Measurements from ENCODE around the gene CXCL16.

CXCL16 gene

DNA sequence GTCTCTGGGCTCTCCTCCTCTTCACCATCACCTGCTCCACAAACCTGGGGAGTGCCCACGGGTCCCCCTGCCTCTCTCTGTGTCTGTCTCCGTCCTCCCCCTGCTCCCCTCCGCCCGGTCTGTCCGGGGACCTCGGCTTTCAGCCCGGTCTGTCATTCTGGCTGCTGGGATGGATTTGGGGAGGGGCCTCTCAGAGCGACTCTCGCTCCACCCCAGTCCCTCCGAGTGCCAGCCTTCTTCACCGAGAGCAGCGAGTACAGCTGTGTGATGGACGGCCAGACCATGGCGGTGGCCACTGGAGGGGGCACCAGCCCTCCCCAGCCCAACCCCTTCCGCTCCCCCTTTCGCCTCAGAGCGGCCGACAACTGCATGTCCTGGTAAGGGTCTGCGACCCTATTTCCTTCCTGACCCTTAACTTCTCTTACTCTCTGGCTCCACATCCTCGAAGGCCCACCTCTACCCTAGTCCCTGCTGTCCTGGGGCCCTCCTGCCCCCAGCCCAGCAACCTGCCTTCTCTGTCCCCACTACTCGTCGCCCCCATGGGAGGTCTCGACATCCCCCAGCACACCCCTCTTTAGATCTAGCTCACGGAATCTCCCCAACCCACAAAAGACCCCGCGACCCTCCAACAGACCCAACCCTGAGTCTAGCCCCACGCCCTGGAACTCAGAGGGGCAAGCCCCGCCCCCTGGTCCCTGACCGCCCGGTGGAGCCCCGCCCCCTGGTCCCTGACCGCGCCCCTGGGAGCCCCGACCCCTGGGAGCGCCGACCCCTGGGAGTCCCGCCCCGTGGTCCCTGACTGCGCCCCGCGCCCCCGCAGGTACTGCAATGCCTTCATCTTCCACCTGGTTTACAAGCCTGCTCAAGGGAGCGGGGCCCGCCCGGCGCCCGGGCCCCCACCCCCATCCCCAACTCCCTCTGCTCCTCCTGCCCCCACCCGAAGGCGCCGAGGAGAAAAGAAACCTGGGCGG, 5.6 kb upstream of the CXCL16 start (continued):
- TF ChIP-seq RARB (CRISPR knock-in tag; IDR thresholded peaks at IDR 0.05) (no peak), TOX (CRISPR knock-in tag; IDR thresholded peaks at IDR 0.05; ENCODE audit: borderline replicate concordance) (no peak), OSR1 (CRISPR knock-in tag; IDR thresholded peaks at IDR 0.05) (no peak), ZNF70 (CRISPR knock-in tag; IDR thresholded peaks at IDR 0.05) (no peak), ZNF8 (CRISPR knock-in tag; IDR thresholded peaks at IDR 0.05) (no peak)
- TF ChIP-seq, protein P1, sequence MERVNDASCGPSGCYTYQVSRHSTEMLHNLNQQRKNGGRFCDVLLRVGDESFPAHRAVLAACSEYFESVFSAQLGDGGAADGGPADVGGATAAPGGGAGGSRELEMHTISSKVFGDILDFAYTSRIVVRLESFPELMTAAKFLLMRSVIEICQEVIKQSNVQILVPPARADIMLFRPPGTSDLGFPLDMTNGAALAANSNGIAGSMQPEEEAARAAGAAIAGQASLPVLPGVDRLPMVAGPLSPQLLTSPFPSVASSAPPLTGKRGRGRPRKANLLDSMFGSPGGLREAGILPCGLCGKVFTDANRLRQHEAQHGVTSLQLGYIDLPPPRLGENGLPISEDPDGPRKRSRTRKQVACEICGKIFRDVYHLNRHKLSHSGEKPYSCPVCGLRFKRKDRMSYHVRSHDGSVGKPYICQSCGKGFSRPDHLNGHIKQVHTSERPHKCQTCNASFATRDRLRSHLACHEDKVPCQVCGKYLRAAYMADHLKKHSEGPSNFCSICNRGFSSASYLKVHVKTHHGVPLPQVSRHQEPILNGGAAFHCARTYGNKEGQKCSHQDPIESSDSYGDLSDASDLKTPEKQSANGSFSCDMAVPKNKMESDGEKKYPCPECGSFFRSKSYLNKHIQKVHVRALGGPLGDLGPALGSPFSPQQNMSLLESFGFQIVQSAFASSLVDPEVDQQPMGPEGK (CRISPR knock-in tag; IDR thresholded peaks at IDR 0.05; ENCODE audit: borderline replicate concordance), result no peak

DNA sequence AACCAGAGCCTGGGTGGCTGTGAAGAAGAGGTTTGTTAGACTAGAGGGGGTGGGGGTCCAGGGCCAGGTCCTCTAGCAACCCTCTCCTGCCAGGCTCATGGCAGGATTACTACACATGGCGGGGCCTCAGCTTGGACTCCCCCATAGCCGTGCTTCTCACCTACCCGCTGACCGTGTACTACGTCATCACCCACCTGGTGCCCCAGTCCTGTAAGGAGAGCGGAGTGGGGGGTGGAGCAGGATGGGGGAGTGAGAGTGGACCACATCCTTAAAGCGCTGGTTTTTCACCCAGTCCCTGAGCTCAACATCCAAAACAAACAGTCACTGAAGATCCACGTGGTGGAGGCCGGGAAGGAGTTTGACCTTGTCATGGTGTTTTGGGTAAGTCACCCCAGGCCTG, 4.2 kb upstream of the CXCL16 start:
- ATAC-seq, result no peak
- TF ChIP-seq, protein P2, sequence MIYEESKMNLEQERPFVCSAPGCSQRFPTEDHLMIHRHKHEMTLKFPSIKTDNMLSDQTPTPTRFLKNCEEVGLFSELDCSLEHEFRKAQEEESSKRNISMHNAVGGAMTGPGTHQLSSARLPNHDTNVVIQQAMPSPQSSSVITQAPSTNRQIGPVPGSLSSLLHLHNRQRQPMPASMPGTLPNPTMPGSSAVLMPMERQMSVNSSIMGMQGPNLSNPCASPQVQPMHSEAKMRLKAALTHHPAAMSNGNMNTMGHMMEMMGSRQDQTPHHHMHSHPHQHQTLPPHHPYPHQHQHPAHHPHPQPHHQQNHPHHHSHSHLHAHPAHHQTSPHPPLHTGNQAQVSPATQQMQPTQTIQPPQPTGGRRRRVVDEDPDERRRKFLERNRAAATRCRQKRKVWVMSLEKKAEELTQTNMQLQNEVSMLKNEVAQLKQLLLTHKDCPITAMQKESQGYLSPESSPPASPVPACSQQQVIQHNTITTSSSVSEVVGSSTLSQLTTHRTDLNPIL (CRISPR knock-in tag; IDR thresholded peaks at IDR 0.05; ENCODE audit: low read depth), result no peak
- TF ChIP-seq SNAI2 (CRISPR knock-in tag; IDR thresholded peaks at IDR 0.05), result no peak
- TF ChIP-seq ISL1 (CRISPR knock-in tag; IDR thresholded peaks at IDR 0.05), result no peak
- no peak for TF ChIP-seq OSR1 (CRISPR knock-in tag; IDR thresholded peaks at IDR 0.05)
- TF ChIP-seq, protein P1 (CRISPR knock-in tag; IDR thresholded peaks at IDR 0.05; ENCODE audit: borderline replicate concordance), result no peak

DNA sequence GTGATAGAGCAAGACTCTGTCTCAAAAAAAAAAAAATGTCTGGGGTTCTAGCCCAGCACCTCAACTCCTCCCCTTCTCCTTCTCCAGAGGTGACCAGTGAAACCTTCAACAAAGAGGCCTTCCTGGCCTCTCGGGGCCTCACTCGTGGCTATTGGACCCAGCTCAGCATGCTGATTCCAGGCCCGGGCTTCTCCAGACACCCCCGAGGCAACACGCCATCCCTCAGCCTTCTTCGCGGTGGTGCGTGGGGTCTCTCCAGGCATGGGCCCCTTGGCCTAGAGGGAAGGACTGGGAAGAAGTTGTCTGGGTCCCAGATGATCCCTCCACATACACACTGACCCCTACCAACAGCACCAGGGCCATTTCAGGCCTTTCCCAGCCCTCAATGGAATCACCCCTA, 3.5 kb upstream of the CXCL16 start:
- TF ChIP-seq ESRRG (CRISPR knock-in tag; IDR thresholded peaks at IDR 0.05), result no peak
- TF ChIP-seq ZFP30 (CRISPR knock-in tag; IDR thresholded peaks at IDR 0.05), result no peak
- no peak for TF ChIP-seq ISL1 (CRISPR knock-in tag; IDR thresholded peaks at IDR 0.05)
- TF ChIP-seq RARB (CRISPR knock-in tag; IDR thresholded peaks at IDR 0.05), result no peak
- TF ChIP-seq ZFP3 (CRISPR knock-in tag; IDR thresholded peaks at IDR 0.05), result no peak
- TF ChIP-seq ARNTL (CRISPR knock-in tag; IDR thresholded peaks at IDR 0.05; ENCODE audit: borderline replicate concordance, low read depth), result no peak
- ATAC-seq, result no peak

DNA sequence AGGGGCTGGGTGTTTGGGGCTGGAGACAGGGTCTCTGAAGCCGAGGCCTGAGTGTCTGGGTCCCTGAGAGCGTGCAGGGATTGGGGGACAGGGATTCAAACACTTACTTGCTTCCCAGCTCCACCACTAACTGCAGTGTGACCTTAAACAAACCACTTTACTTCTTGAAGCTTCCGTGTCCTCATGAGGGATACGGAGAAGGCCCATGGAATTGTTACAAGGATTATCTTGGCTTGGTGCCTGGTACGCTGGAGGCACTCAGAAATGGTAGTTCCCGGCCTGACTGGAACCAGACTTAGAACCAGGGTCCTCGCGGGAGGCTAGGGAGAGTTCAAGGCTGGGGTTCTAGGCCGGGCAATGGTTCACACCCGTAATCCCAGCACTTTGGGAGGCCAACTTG, 2.9 kb upstream of the CXCL16 start:
- ATAC-seq, result no peak
- no peak for TF ChIP-seq ZNF8 (CRISPR knock-in tag; IDR thresholded peaks at IDR 0.05)
- TF ChIP-seq, protein P1 (CRISPR knock-in tag; IDR thresholded peaks at IDR 0.05; ENCODE audit: borderline replicate concordance), result no peak
- no peak for TF ChIP-seq GLIS3 (CRISPR knock-in tag; IDR thresholded peaks at IDR 0.05)
- TF ChIP-seq, protein P3, sequence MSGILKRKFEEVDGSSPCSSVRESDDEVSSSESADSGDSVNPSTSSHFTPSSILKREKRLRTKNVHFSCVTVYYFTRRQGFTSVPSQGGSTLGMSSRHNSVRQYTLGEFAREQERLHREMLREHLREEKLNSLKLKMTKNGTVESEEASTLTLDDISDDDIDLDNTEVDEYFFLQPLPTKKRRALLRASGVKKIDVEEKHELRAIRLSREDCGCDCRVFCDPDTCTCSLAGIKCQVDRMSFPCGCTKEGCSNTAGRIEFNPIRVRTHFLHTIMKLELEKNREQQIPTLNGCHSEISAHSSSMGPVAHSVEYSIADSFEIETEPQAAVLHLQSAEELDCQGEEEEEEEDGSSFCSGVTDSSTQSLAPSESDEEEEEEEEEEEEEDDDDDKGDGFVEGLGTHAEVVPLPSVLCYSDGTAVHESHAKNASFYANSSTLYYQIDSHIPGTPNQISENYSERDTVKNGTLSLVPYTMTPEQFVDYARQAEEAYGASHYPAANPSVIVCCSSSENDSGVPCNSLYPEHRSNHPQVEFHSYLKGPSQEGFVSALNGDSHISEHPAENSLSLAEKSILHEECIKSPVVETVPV (CRISPR knock-in tag; IDR thresholded peaks at IDR 0.05), result no peak
- no peak for TF ChIP-seq RARB (CRISPR knock-in tag; IDR thresholded peaks at IDR 0.05)
- no peak for TF ChIP-seq ZNF565 (CRISPR knock-in tag; conservative IDR thresholded peaks at IDR 0.05; ENCODE audit: low read depth)
- no peak for TF ChIP-seq ARNTL (CRISPR knock-in tag; IDR thresholded peaks at IDR 0.05; ENCODE audit: borderline replicate concordance, low read depth)
- no peak for TF ChIP-seq ISL1 (CRISPR knock-in tag; IDR thresholded peaks at IDR 0.05)
- TF ChIP-seq ZFP30 (CRISPR knock-in tag; IDR thresholded peaks at IDR 0.05), result no peak
- no peak for TF ChIP-seq ZC3H10 (CRISPR knock-in tag; IDR thresholded peaks at IDR 0.05)
- no peak for TF ChIP-seq SNAI2 (CRISPR knock-in tag; IDR thresholded peaks at IDR 0.05)
- TF ChIP-seq CSDC2 (CRISPR knock-in tag; IDR thresholded peaks at IDR 0.05), result no peak
- TF ChIP-seq, protein P4, sequence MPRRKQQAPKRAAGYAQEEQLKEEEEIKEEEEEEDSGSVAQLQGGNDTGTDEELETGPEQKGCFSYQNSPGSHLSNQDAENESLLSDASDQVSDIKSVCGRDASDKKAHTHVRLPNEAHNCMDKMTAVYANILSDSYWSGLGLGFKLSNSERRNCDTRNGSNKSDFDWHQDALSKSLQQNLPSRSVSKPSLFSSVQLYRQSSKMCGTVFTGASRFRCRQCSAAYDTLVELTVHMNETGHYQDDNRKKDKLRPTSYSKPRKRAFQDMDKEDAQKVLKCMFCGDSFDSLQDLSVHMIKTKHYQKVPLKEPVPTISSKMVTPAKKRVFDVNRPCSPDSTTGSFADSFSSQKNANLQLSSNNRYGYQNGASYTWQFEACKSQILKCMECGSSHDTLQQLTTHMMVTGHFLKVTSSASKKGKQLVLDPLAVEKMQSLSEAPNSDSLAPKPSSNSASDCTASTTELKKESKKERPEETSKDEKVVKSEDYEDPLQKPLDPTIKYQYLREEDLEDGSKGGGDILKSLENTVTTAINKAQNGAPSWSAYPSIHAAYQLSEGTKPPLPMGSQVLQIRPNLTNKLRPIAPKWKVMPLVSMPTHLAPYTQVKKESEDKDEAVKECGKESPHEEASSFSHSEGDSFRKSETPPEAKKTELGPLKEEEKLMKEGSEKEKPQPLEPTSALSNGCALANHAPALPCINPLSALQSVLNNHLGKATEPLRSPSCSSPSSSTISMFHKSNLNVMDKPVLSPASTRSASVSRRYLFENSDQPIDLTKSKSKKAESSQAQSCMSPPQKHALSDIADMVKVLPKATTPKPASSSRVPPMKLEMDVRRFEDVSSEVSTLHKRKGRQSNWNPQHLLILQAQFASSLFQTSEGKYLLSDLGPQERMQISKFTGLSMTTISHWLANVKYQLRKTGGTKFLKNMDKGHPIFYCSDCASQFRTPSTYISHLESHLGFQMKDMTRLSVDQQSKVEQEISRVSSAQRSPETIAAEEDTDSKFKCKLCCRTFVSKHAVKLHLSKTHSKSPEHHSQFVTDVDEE (CRISPR knock-in tag; IDR thresholded peaks at IDR 0.05), result no peak
- no peak for TF ChIP-seq TOX (CRISPR knock-in tag; IDR thresholded peaks at IDR 0.05; ENCODE audit: borderline replicate concordance)

All from SK-N-SH treated with all-trans-retinoic acid at 6 μM for 48 hours (cell line).